PC-3 (cell line): ENCODE data around the gene EYS.

Source experiments
- EZH2 ChIP-seq: fragments of 300-600 bp; sonication (generic); IDR thresholded peaks from one replicate; pipeline ENCODE4 v1.6.1; 2017; ENCODE audit warnings: antibody characterized with exemption, mild to moderate bottlenecking, low read length; ENCODE audit not compliant: unreplicated experiment
- EZH2phosphoT487 ChIP-seq: fragments of 300-600 bp; sonication (generic); IDR thresholded peaks from 2 replicates; pipeline ENCODE4 v1.6.1; 2018; ENCODE audit warnings: mild to moderate bottlenecking, antibody characterized with exemption, low read length, borderline replicate concordance
- TF ChIP-seq, protein P1 (sequence below): fragments of 300-600 bp; sonication (generic); conservative IDR thresholded peaks from 2 replicates; pipeline ENCODE4 v1.5.1; 2017; ENCODE audit warnings: antibody characterized with exemption, low read depth, mild to moderate bottlenecking, low read length

DNA sequence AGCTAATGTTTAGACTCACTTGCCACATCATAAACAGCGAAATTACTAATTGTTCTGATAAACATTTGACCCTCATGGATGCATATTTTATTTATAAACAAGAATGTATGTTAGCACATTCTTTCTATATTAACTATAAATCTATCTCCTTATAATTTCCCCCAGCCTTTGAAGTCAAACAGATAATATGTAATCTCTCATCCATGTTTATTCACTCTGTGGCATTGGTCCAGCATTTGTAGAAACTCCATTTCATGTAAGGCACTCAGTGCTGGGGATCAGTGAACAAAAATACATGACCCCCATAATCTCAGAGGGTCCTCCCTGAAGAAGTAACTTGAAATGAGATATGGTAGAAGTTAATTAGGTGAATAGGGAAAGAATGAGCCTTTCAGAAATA lies 856.9 kb downstream of the EYS start:
- TF ChIP-seq, protein P1, sequence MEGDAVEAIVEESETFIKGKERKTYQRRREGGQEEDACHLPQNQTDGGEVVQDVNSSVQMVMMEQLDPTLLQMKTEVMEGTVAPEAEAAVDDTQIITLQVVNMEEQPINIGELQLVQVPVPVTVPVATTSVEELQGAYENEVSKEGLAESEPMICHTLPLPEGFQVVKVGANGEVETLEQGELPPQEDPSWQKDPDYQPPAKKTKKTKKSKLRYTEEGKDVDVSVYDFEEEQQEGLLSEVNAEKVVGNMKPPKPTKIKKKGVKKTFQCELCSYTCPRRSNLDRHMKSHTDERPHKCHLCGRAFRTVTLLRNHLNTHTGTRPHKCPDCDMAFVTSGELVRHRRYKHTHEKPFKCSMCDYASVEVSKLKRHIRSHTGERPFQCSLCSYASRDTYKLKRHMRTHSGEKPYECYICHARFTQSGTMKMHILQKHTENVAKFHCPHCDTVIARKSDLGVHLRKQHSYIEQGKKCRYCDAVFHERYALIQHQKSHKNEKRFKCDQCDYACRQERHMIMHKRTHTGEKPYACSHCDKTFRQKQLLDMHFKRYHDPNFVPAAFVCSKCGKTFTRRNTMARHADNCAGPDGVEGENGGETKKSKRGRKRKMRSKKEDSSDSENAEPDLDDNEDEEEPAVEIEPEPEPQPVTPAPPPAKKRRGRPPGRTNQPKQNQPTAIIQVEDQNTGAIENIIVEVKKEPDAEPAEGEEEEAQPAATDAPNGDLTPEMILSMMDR = no peak
- no peak for TF ChIP-seq EZH2
- no peak for TF ChIP-seq EZH2phosphoT487
